ENCODE measurements around the gene GAPDH. TPM values are rescaled to one million over a fixed set of nuclear protein-coding genes. Genes with fewer than 3 reads are reported as not detected.
A peak's percentile ranks its signal among the peaks of the same experiment; 100 is the strongest.

GAPDH gene
- total and polyA plus RNA-seq, 10 of the 15 experiments (the other 5 are each of a cell fraction or from before 2014, with no cell fraction given), result 5,606 to 14,240 (median 9,400) TPM

GRCh38 chr12:6540181-6540877 is 6.0 kb downstream of the GAPDH start (continued):
- TF ChIP-seq KDM1A (IDR thresholded peaks at IDR 0.05; ENCODE audit: borderline replicate concordance) (no peak), CTCF (IDR thresholded peaks at IDR 0.05 in 2 of 3, conservative IDR thresholded peaks at IDR 0.05 in 1 of 3; ENCODE audit: control insufficient read depth in 2 of 3, extremely low read depth in 1 of 3, insufficient read depth in 1 of 3, low read depth in 3 of 3, low read length in 3 of 3) (peak in 1 of 3 experiments; percentile 35; a peak in 1 of 6 replicates), PAX8 (IDR thresholded peaks at IDR 0.05) (no peak), NKRF (conservative IDR thresholded peaks at IDR 0.05) (peak; percentile 36), EGR1 (IDR thresholded peaks at IDR 0.05; ENCODE audit: borderline replicate concordance in 1 of 2, low read depth in 2 of 2, low read length in 2 of 2) (peak in 1 of 2 experiments; percentile 17; a peak in 1 of 3 replicates), EED (IDR thresholded peaks at IDR 0.05; ENCODE audit: low read depth) (peak; percentile 44; the same call in 1 of the 2 replicates), HCFC1 (IDR thresholded peaks at IDR 0.05; ENCODE audit: low read length) (no peak), EZH2 (IDR thresholded peaks at IDR 0.05; ENCODE audit: borderline replicate concordance, control insufficient read depth, low read depth, low read length) (no peak), NBN (IDR thresholded peaks at IDR 0.05) (peak; percentile 46; the same call in 1 of the 2 replicates), KAT2A (conservative IDR thresholded peaks at IDR 0.05; ENCODE audit: control insufficient read depth, low read depth, low read length) (no peak), BMI1 (IDR thresholded peaks at IDR 0.05; ENCODE audit: borderline replicate concordance) (no peak), NR2C1 (IDR thresholded peaks at IDR 0.05) (no peak), GATAD2B (conservative IDR thresholded peaks at IDR 0.05; ENCODE audit: low read depth) (peak; percentile 60; the same call in 1 of the 2 replicates), JUND (IDR thresholded peaks at IDR 0.05; ENCODE audit: low read depth, low read length) (no peak), IKZF1 (conservative IDR thresholded peaks at IDR 0.05) (peak; percentile 69; the same call in 1 of the 2 replicates), USF1 (IDR thresholded peaks at IDR 0.05; ENCODE audit: borderline replicate concordance, extremely low read length, insufficient read depth, low read depth, low read length) (no peak)
- TF ChIP-seq, protein P1, sequence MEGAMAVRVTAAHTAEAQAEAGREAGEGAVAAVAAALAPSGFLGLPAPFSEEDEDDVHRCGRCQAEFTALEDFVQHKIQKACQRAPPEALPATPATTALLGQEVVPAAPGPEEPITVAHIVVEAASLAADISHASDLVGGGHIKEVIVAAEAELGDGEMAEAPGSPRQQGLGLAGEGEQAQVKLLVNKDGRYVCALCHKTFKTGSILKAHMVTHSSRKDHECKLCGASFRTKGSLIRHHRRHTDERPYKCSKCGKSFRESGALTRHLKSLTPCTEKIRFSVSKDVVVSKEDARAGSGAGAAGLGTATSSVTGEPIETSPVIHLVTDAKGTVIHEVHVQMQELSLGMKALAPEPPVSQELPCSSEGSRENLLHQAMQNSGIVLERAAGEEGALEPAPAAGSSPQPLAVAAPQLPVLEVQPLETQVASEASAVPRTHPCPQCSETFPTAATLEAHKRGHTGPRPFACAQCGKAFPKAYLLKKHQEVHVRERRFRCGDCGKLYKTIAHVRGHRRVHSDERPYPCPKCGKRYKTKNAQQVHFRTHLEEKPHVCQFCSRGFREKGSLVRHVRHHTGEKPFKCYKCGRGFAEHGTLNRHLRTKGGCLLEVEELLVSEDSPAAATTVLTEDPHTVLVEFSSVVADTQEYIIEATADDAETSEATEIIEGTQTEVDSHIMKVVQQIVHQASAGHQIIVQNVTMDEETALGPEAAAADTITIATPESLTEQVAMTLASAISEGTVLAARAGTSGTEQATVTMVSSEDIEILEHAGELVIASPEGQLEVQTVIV (IDR thresholded peaks at IDR 0.05; ENCODE audit: borderline replicate concordance, partially characterized antibody), result no peak
